ENCODE data around the gene POLD1. TPM values are rescaled to one million over a fixed set of nuclear protein-coding genes. Genes with fewer than 3 reads are reported as not detected.

POLD1 gene
- total RNA-seq, 2 experiments from 2014 or later, result 163 to 181 TPM

DNA sequence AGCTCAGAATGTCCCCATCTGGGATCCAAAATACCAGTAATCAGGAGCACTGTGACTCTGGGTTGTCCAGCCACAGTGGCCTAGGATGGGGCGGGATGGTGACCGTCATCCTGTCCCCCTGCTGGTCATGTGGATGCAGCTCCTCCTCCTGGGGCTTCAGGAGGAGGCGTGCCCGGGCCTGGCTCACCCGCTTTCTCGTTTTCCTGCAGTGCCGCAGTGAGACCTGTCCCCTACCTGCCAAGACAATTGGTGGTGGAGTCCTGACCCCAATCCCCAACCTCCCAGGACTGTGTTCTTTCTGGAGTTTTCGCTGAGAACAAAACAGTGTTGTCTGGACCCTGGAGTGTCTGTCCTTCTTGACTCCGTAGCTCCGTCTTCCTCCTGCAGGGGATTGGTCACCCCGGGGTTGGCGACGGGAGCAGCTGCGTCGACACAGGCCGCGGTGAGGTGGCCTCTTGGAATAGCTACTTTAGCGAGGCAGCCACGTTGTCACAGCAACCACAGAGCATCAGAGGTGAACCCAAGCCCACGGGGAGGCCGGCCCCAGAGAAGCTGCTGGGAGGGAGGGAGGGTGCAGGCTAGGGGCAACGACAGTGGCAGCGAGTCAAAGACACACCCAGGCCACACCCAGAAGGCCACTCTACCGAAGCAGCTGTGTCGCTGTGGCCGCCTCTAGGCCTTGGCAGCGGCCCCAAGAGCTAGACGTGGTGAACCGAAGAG lies 82.0 kb downstream of the POLD1 start:
- no peak overlapping the region for H3K4me3 Mint-ChIP-seq
- H3K27ac Mint-ChIP-seq, result no peak overlapping the region
- no peak for DNase-seq
- no peak for ATAC-seq
- peaks cover 3% of the 10 kb centered on the region for H3K4me1 Mint-ChIP-seq (ENCODE audit: low read depth)
- CTCF ChIA-PET, result interaction anchor here (1.1 kb wide), 1 partner anchor 109 kb away, joined by 5 read pairs; no protein-coding TSS in a partner anchor
- H3K9me3 Mint-ChIP-seq (ENCODE audit: insufficient read depth), result no peaks in the 10 kb centered on the region
- POLR2A ChIA-PET, result no interaction called here
- no peaks in the 10 kb centered on the region for H3K27me3 Mint-ChIP-seq (ENCODE audit: low read depth)
- H3K36me3 Mint-ChIP-seq (ENCODE audit: low read depth), result no peaks in the 10 kb centered on the region

DNA sequence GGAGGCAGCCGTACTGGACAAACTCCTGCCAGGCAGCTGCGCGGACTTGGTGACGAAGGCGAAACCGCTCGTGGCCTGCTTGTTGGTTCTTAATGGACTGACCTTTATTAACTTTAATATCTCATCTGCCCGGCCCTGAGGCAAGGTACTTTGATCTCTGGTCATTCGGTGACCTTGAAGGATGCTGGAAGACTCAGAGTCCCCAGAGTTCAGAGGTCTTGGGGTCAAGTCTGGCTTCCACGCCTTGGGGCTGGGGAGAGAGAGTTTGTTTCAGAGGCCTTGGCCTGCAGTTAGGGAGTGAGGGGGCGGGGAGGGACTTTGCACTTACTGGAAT lies 82.5 kb downstream of the POLD1 start:
- H3K4me3 Mint-ChIP-seq, result no peak overlapping the region
- H3K27ac Mint-ChIP-seq, result no peak overlapping the region
- CTCF ChIA-PET, result no interaction called here
- no peaks in the 10 kb centered on the region for H3K36me3 Mint-ChIP-seq (ENCODE audit: low read depth)
- POLR2A ChIA-PET, result no interaction called here
- H3K27me3 Mint-ChIP-seq (ENCODE audit: low read depth), result no peaks in the 10 kb centered on the region
- ATAC-seq (no peak), DNase-seq (no peak)
- no peaks in the 10 kb centered on the region for H3K9me3 Mint-ChIP-seq (ENCODE audit: insufficient read depth)
- H3K4me1 Mint-ChIP-seq (ENCODE audit: low read depth), result no peaks in the 10 kb centered on the region

DNA sequence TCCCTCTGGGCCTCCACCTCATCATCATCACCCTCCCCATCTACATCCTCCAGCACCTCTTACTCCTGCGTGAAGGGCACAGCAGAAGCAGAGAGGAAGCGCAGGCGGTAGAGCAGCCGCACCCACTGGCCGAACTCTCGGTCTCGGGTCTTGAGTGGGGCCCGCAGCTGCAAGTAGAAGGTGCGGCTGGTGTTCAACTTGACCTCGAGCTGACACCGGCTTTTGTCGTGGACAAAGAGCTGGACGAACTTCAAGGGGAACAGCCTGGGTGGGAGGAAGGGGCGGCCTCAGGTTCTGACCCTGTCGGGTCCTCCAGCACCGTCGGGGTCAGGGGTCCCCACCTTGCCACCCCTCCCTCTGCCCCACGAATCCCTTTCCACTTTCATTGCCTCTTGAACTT lies 83.4 kb downstream of the POLD1 start:
- H3K4me1 Mint-ChIP-seq (ENCODE audit: low read depth), result no peaks in the 10 kb centered on the region
- no peaks in the 10 kb centered on the region for H3K9me3 Mint-ChIP-seq (ENCODE audit: insufficient read depth)
- H3K27me3 Mint-ChIP-seq (ENCODE audit: low read depth), result no peaks in the 10 kb centered on the region
- no peak overlapping the region for H3K27ac Mint-ChIP-seq
- no peak overlapping the region for H3K4me3 Mint-ChIP-seq
- H3K36me3 Mint-ChIP-seq (ENCODE audit: low read depth), result no peaks in the 10 kb centered on the region
- POLR2A ChIA-PET, result no interaction called here
- ATAC-seq (no peak), DNase-seq (no peak)
- CTCF ChIA-PET, result no interaction called here

Other genes with a start within 250 kb of the POLD1 start
- not detected for gene IZUMO2, start 221.1 kb upstream of the POLD1 start, total RNA-seq
- gene MYH14, start 180.7 kb upstream of the POLD1 start, total RNA-seq, result not detected
- under 1 TPM; 0.39 to 0.47 TPM for gene KCNC3, start 55.0 kb upstream of the POLD1 start, total RNA-seq
- 1 to 10 TPM in 1 of 2 experiments, under 1 TPM in 1; 0.73 to 1.2 TPM for gene NAPSA, start 18.7 kb upstream of the POLD1 start, total RNA-seq
- 10 to 100 TPM; 56.4 to 64.1 TPM for gene NR1H2, start 7.9 kb upstream of the POLD1 start, total RNA-seq
- gene SPIB, start 34.6 kb downstream of the POLD1 start, total RNA-seq, result under 1 TPM; 0.52 to 0.84 TPM
- gene MYBPC2, start 48.5 kb downstream of the POLD1 start, total RNA-seq, result not detected
- gene EMC10, start 92.2 kb downstream of the POLD1 start, total RNA-seq, result 10 to 100 TPM; 54.8 to 56.9 TPM
- gene GARIN5A, start 92.5 kb downstream of the POLD1 start, total RNA-seq, result under 1 TPM in 1 of 2 experiments, not detected in 1; 0.29 TPM
- 10 to 100 TPM; 49.8 to 51.3 TPM for gene JOSD2, start 126.8 kb downstream of the POLD1 start, total RNA-seq
- not detected for gene ASPDH, start 129.6 kb downstream of the POLD1 start, total RNA-seq
- gene LRRC4B, start 184.1 kb downstream of the POLD1 start, total RNA-seq, result not detected

All from activated CD8-positive, alpha-beta T cell treated with anti-CD3 and anti-CD28 coated beads, Interleukin-2, amount 10 ng/mL, durations not matched to agents 7 days and 5 days (primary cell).